H1 (cell line): ENCODE measurements around the gene CDK5RAP3. TPM values are rescaled to one million over a fixed set of nuclear protein-coding genes. Genes with fewer than 3 reads are reported as not detected.

Experiments
- ASH2L ChIP-seq: fragments of 200-600, 300-600 bp; sonication (generic); IDR thresholded peaks from one replicate; pipeline ENCODE4 v1.7.1; 2017; ENCODE audit warnings: low read length
- CBX5 ChIP-seq: fragments of 300-800, 300-1000 bp; sonication (generic); IDR thresholded peaks from 2 replicates; pipeline ENCODE4 v1.7.1; 2016; ENCODE audit warnings: antibody characterized with exemption, low read length, low read depth
- CHD2 ChIP-seq: IDR thresholded peaks from 2 replicates; pipeline ENCODE4 v1.6.1; 2012; ENCODE audit warnings: low read length, improper control_type of control experiment
- CHD7 ChIP-seq: fragments of 300-600 bp; sonication (generic); IDR thresholded peaks from 2 replicates; pipeline ENCODE4 v1.7.1; 2012; ENCODE audit warnings: low read length, moderate library complexity, mild to moderate bottlenecking, inconsistent platforms; ENCODE audit not compliant: insufficient replicate concordance
- CREB1 ChIP-seq: IDR thresholded peaks from 2 replicates; pipeline ENCODE4 v1.6.1; 2012; ENCODE audit warnings: inconsistent platforms
- EP300 ChIP-seq, 2 experiments: IDR thresholded peaks; 1 replicate in 1 of 2; 2 replicates in 1 of 2; pipeline ENCODE4 v1.6.1; 2011 to 2012; ENCODE audit warnings: low read depth in 2 of 2, low read length in 2 of 2, mild to moderate bottlenecking in 2 of 2, borderline replicate concordance in 1 of 2, inconsistent platforms in 1 of 2, moderate library complexity in 1 of 2
- FOSL1 ChIP-seq: IDR thresholded peaks from 2 replicates; pipeline ENCODE4 v1.6.1; 2011; ENCODE audit warnings: mild to moderate bottlenecking, low read depth, low read length, moderate library complexity; ENCODE audit not compliant: insufficient read depth
- GABPA ChIP-seq: IDR thresholded peaks from 2 replicates; pipeline ENCODE4 v1.6.1; 2011; ENCODE audit warnings: mild to moderate bottlenecking, low read length, moderate library complexity, borderline replicate concordance; ENCODE audit not compliant: insufficient read depth
- HDAC6 ChIP-seq: IDR thresholded peaks from one replicate; pipeline ENCODE4 v1.7.1; 2012; ENCODE audit warnings: low read depth, mild to moderate bottlenecking, inconsistent platforms, low read length, moderate library complexity
- MAFK ChIP-seq: IDR thresholded peaks from 2 replicates; pipeline ENCODE4 v1.6.1; 2012; ENCODE audit warnings: low read depth, mild to moderate bottlenecking, improper control_type of control experiment, low read length
- SP4 ChIP-seq: IDR thresholded peaks from 2 replicates; pipeline ENCODE4 v1.6.1; 2012; ENCODE audit warnings: low read length, inconsistent platforms
- TBP ChIP-seq: IDR thresholded peaks from 2 replicates; pipeline ENCODE4 v1.6.1; 2011; ENCODE audit warnings: low read depth, low read length, improper control_type of control experiment
- TEAD4 ChIP-seq: IDR thresholded peaks from 2 replicates; pipeline ENCODE4 v1.6.1; 2012; ENCODE audit warnings: low read depth, low read length, inconsistent platforms, mixed read lengths
- YY1 ChIP-seq: IDR thresholded peaks from 2 replicates; pipeline ENCODE4 v1.6.1; 2011; ENCODE audit warnings: low read depth, mild to moderate bottlenecking, low read length
- polyA plus RNA-seq, 7 experiments: library from polyadenylated mRNA; depleted of rRNA in 3 of 7; stranded (reverse) in 5 of 7; unstranded in 2 of 7; fragments of >200 nt in 5 of 7; fragments of 200-250 nt in 2 of 7; gene quantifications; 1 replicate in 5 of 7; 2 replicates in 1 of 7; 4 replicates in 1 of 7; pipeline versions ENCODE4 v1.2.1 to v1.2.3, GENCODE V29; 2011 to 2013; ENCODE audit warnings: missing spikeins in 2 of 7, mixed read lengths in 2 of 7
- total RNA-seq: library from RNA; stranded (reverse); fragmentation: NEBNext Ultra II Directional; extraction: Animal tissue kit (Norgen Biotek cat#: 25700); gene quantifications from 2 replicates; pipeline ENCODE4 v1.2.1, GENCODE V29; 2021

CDK5RAP3 gene
- total and polyA plus RNA-seq, 2 of the 8 experiments (the other 6 are each of a cell fraction or from before 2014, with no cell fraction given): 88.2 to 93.2 TPM

DNA sequence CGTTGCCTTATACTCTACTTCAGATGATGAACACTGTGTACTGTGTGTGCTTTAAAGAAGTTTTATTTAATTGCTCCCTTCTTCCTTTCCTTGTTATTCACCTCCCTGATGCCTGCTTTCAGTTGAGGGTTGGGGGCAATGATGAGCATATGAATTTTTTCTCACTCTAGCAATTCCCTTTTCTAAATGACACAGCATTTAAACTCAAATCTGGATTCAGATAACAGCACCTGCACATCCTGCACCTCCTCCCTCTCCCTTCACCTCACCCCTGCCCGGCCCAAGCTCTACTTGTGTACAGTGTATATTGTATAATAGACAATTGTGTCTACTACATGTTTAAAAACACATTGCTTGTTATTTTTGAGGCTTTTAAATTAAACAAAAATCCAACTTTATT is 42.5 kb upstream of the CDK5RAP3 start (continued):
- TF ChIP-seq CHD7 (no peak), HDAC6 (no peak), MAFK (no peak), CHD2 (no peak), EP300 (IDR thresholded peaks at IDR 0.05; ENCODE audit: borderline replicate concordance in 1 of 2, low read depth in 2 of 2, low read length in 2 of 2) (no peak), FOSL1 (no peak), CREB1 (no peak), GABPA (no peak), TEAD4 (no peak), TBP (no peak), SP4 (no peak), CBX5 (no peak), ASH2L (no peak), YY1 (no peak)
